ENCODE data around the gene PLXNA3. TPM values are rescaled to one million over a fixed set of nuclear protein-coding genes. Genes with fewer than 3 reads are reported as not detected.
A peak's percentile ranks its signal among the peaks of the same experiment; 100 is the strongest.

PLXNA3 gene
- polyA plus RNA-seq, 1 of the 3 experiments (the other 2 are of a cell fraction) = 33.2 TPM

- peaks cover 0 to 8% of the 10 kb centered on the region in 2 experiments for H3K36me3 ChIP-seq (replicated peaks in 1 of 2; ENCODE audit: control insufficient read depth in 1 of 2, insufficient read depth in 2 of 2, low read length in 1 of 2)
- H3K27me3 ChIP-seq (ENCODE audit: insufficient read depth) = 0 out of 2 replicates have a peak, but pooled peaks cover 10% of the 10 kb centered on the region
- H3F3A ChIP-seq (replicated peaks; ENCODE audit: insufficient read depth) = peaks cover 2% of the 10 kb centered on the region
- no peak overlapping the region for H2AFZ ChIP-seq (ENCODE audit: low read depth)
- TF ChIP-seq REST (IDR thresholded peaks at IDR 0.05; ENCODE audit: low read depth, low read length) = no peak
- no peak for TF ChIP-seq RAD21 (IDR thresholded peaks at IDR 0.05; ENCODE audit: low read length)
- no peak for TF ChIP-seq MEF2A (IDR thresholded peaks at IDR 0.05; ENCODE audit: borderline replicate concordance, low read depth)
- TF ChIP-seq NRF1 (IDR thresholded peaks at IDR 0.05; ENCODE audit: low read depth, low read length) = no peak
- no peak for TF ChIP-seq IRF3 (IDR thresholded peaks at IDR 0.05; ENCODE audit: low read depth, low read length)
- no peak for TF ChIP-seq JUND (IDR thresholded peaks at IDR 0.05)
- TF ChIP-seq USF2 (IDR thresholded peaks at IDR 0.05; ENCODE audit: borderline replicate concordance, low read depth, low read length) = no peak
- ChIA-PET CTCF (interaction anchor here (0.6 to 1.7 kb wide), 7 partner anchors 11 to 960 kb away, joined by 3 to 6 read pairs (median 3); no protein-coding TSS in a partner anchor), POLR2A (interaction anchor here (1.1 to 2.2 kb wide), 2 partner anchors 11 to 91 kb away, joined by 4 to 8 read pairs; partner anchors contain the start of gene LAGE3)
- no peaks in the 10 kb centered on the region for H4K20me1 ChIP-seq (ENCODE audit: insufficient read depth)
- H3K9ac ChIP-seq = no peak overlapping the region
- no peak overlapping the region for H3K27ac ChIP-seq (ENCODE audit: low read depth in 2 of 2, low read length in 1 of 2)
- H3K9me3 ChIP-seq = no peaks in the 10 kb centered on the region
- no peak for DNase-seq
- H3K4me2 ChIP-seq = peak overlapping the region; percentile 74
- H3K79me2 ChIP-seq (ENCODE audit: insufficient read depth) = peaks cover 19% of the 10 kb centered on the region; the same call in 1 of the 2 replicates
- no peaks in the 10 kb centered on the region for H3K9me2 ChIP-seq
- peak overlapping the region; percentile 60 to 66; a peak in 3 of 4 replicates for H3K4me3 ChIP-seq (ENCODE audit: low read depth in 2 of 2, low read length in 1 of 2)
- H3K4me1 ChIP-seq (ENCODE audit: control insufficient read depth in 1 of 2, insufficient read depth in 2 of 2, low read depth in 1 of 2, low read length in 1 of 2) = peaks cover 0 to 17% of the 10 kb centered on the region in 2 experiments; a peak in 1 of 4 replicates
- WGBS (ENCODE audit: low lambda C conversion rate) = 33% methylated on average over 2 of the region's 4 CpGs
These were observed 31.1 kb downstream of the PLXNA3 start for GRCh38 chrX:154489182-154489581.

- H3K27ac ChIP-seq (ENCODE audit: low read depth in 2 of 2, low read length in 1 of 2) = peak overlapping the region; percentile 59 to 74
- H3K36me3 ChIP-seq (replicated peaks in 1 of 2; ENCODE audit: control insufficient read depth in 1 of 2, insufficient read depth in 2 of 2, low read length in 1 of 2) = peaks cover 0 to 3% of the 10 kb centered on the region in 2 experiments
- H3K4me1 ChIP-seq (ENCODE audit: control insufficient read depth in 1 of 2, insufficient read depth in 2 of 2, low read depth in 1 of 2, low read length in 1 of 2) = peaks cover 0 to 17% of the 10 kb centered on the region in 2 experiments; a peak in 1 of 4 replicates
- no peaks in the 10 kb centered on the region for H3K9me3 ChIP-seq
- H2AFZ ChIP-seq (ENCODE audit: low read depth) = 0 out of 2 replicates have a peak overlapping the region, but pooled peaks have one; percentile 22
- TF ChIP-seq SIN3A (IDR thresholded peaks at IDR 0.05; ENCODE audit: borderline replicate concordance, low read depth, low read length) (peak; percentile 15; the same call in 1 of the 2 replicates), TCF12 (IDR thresholded peaks at IDR 0.05) (no peak)
- H3K79me2 ChIP-seq (ENCODE audit: insufficient read depth) = peaks cover 14% of the 10 kb centered on the region; the same call in 1 of the 2 replicates
- peaks cover 2% of the 10 kb centered on the region for H3F3A ChIP-seq (replicated peaks; ENCODE audit: insufficient read depth)
- H4K20me1 ChIP-seq (ENCODE audit: insufficient read depth) = no peaks in the 10 kb centered on the region
- WGBS (ENCODE audit: low lambda C conversion rate) = 14% methylated on average over 2 of the region's 19 CpGs
- H3K27me3 ChIP-seq (ENCODE audit: insufficient read depth) = 0 out of 2 replicates have a peak, but pooled peaks cover 10% of the 10 kb centered on the region
- peak overlapping the region; percentile 74 for H3K4me2 ChIP-seq
- peak overlapping the region; percentile 68 for H3K9ac ChIP-seq
- DNase-seq = peak; percentile 43
- POLR2A ChIA-PET = interaction anchor here (0.9 to 2.2 kb wide), 4 partner anchors 12 to 92 kb away, joined by 4 to 8 read pairs (median 4); partner anchors contain the start of genes LAGE3 and RPL10
- CTCF ChIA-PET = interaction anchor here (0.7 to 1.7 kb wide), 5 partner anchors 10 to 472 kb away, joined by 3 to 6 read pairs (median 4); no protein-coding TSS in a partner anchor
- H3K9me2 ChIP-seq = no peaks in the 10 kb centered on the region
- H3K4me3 ChIP-seq (ENCODE audit: low read depth in 2 of 2, low read length in 1 of 2) = peak overlapping the region; percentile 60 to 66
These were observed 31.9 kb downstream of the PLXNA3 start for GRCh38 chrX:154490021-154490413.

Measured in SK-N-SH (cell line).